HL-60 (cell line): ENCODE results near the gene PER3.

Source experiments
- DNase-seq, 2 experiments: peaks; one replicate each; pipeline ENCODE4 v3.0.0-alpha.2; 2010 to 2020; ENCODE audit warnings: low read depth in 1 of 2, low spot score in 1 of 2
- H3K27ac ChIP-seq: fragments of 250-450 bp; sonication (Bioruptor Pico); replicated peaks from 2 replicates; pipeline ENCODE4 v1.5.1; 2020; ENCODE audit warnings: mild to moderate bottlenecking, moderate library complexity
- H3K27me3 ChIP-seq: fragments of 250-450 bp; sonication (Bioruptor Pico); 2 replicates; pipeline ENCODE4 v1.5.1; 2021; ENCODE audit warnings: mild to moderate bottlenecking, moderate library complexity; ENCODE audit not compliant: insufficient read depth, poor library complexity, severe bottlenecking
- H3K4me3 ChIP-seq: replicated peaks from 2 replicates; pipeline ENCODE4 v1.5.1; 2011; ENCODE audit warnings: mild to moderate bottlenecking, control low read depth, low read length; ENCODE audit not compliant: insufficient read depth
- GABPA ChIP-seq: IDR thresholded peaks from 2 replicates; pipeline ENCODE4 v1.6.1; 2012; ENCODE audit warnings: low read depth
- POLR2AphosphoS5 ChIP-seq: IDR thresholded peaks from 2 replicates; pipeline ENCODE4 v1.6.1; 2012; ENCODE audit warnings: low read depth
- SPI1 ChIP-seq: IDR thresholded peaks from 2 replicates; pipeline ENCODE4 v1.6.1; 2012; ENCODE audit warnings: low read depth, mild to moderate bottlenecking, borderline replicate concordance
- TF ChIP-seq, protein P1 (sequence below): IDR thresholded peaks from one replicate; pipeline ENCODE4 v1.5.1; 2011; ENCODE audit warnings: low read length, control low read depth, inconsistent platforms; ENCODE audit not compliant: insufficient read depth
- TF ChIP-seq, protein P2 (sequence below): IDR thresholded peaks from 2 replicates; pipeline ENCODE4 v1.6.1; 2012; ENCODE audit warnings: low read depth; ENCODE audit not compliant: insufficient replicate concordance

PER3 gene

DNA sequence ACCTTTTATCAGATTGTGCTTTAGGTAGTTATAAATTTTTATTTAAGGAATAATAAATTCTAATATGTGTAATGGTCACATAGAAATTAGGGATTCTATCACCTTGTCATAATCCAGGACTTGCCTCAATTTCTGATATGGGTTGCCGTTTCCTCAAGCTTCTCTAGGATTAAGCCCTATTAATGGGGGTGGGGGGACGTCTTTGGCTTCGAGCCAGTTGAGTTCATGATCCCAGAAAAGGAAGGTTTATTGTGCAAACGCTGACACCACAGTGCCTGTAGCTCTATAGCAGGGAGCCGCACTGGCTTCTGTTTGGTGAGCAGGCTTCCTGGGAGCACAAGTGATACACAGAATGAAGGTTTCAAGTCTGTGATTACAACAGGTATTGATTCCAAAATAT is 35.0 kb upstream of the PER3 start:
- Histone ChIP-seq H3K27me3 (no peaks in the 10 kb centered on the region), H3K4me3 (no peak overlapping the region), H3K27ac (no peak overlapping the region)
- TF ChIP-seq POLR2AphosphoS5, result no peak
- TF ChIP-seq, protein P1, sequence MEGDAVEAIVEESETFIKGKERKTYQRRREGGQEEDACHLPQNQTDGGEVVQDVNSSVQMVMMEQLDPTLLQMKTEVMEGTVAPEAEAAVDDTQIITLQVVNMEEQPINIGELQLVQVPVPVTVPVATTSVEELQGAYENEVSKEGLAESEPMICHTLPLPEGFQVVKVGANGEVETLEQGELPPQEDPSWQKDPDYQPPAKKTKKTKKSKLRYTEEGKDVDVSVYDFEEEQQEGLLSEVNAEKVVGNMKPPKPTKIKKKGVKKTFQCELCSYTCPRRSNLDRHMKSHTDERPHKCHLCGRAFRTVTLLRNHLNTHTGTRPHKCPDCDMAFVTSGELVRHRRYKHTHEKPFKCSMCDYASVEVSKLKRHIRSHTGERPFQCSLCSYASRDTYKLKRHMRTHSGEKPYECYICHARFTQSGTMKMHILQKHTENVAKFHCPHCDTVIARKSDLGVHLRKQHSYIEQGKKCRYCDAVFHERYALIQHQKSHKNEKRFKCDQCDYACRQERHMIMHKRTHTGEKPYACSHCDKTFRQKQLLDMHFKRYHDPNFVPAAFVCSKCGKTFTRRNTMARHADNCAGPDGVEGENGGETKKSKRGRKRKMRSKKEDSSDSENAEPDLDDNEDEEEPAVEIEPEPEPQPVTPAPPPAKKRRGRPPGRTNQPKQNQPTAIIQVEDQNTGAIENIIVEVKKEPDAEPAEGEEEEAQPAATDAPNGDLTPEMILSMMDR, result no peak
- no peak for TF ChIP-seq GABPA
- TF ChIP-seq, protein P2, sequence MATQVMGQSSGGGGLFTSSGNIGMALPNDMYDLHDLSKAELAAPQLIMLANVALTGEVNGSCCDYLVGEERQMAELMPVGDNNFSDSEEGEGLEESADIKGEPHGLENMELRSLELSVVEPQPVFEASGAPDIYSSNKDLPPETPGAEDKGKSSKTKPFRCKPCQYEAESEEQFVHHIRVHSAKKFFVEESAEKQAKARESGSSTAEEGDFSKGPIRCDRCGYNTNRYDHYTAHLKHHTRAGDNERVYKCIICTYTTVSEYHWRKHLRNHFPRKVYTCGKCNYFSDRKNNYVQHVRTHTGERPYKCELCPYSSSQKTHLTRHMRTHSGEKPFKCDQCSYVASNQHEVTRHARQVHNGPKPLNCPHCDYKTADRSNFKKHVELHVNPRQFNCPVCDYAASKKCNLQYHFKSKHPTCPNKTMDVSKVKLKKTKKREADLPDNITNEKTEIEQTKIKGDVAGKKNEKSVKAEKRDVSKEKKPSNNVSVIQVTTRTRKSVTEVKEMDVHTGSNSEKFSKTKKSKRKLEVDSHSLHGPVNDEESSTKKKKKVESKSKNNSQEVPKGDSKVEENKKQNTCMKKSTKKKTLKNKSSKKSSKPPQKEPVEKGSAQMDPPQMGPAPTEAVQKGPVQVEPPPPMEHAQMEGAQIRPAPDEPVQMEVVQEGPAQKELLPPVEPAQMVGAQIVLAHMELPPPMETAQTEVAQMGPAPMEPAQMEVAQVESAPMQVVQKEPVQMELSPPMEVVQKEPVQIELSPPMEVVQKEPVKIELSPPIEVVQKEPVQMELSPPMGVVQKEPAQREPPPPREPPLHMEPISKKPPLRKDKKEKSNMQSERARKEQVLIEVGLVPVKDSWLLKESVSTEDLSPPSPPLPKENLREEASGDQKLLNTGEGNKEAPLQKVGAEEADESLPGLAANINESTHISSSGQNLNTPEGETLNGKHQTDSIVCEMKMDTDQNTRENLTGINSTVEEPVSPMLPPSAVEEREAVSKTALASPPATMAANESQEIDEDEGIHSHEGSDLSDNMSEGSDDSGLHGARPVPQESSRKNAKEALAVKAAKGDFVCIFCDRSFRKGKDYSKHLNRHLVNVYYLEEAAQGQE, result no peak
- no peak for TF ChIP-seq SPI1
- DNase-seq, result no peak

DNA sequence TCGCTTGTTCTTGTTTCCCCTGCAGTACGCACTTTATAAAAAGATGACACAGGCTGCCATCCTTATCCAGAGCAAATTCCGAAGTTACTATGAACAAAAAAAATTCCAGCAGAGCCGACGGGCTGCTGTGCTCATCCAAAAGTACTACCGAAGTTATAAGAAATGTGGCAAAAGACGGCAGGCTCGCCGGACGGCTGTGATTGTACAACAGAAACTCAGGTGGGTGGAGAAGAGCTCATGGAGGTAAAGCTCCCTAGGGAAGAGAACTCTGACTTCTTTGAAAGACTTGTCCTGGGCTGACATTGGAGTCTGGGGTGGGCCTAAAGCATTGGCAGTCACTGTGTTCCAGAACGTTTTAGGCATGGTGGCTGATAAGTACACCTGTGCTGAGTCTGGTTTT is 32.9 kb upstream of the PER3 start:
- DNase-seq, result no peak
- Histone ChIP-seq H3K27me3 (no peaks in the 10 kb centered on the region), H3K4me3 (no peak overlapping the region), H3K27ac (no peak overlapping the region)
- TF ChIP-seq, protein P1, result no peak
- TF ChIP-seq POLR2AphosphoS5, result no peak
- TF ChIP-seq, protein P2, result no peak
- no peak for TF ChIP-seq SPI1
- no peak for TF ChIP-seq GABPA

DNA sequence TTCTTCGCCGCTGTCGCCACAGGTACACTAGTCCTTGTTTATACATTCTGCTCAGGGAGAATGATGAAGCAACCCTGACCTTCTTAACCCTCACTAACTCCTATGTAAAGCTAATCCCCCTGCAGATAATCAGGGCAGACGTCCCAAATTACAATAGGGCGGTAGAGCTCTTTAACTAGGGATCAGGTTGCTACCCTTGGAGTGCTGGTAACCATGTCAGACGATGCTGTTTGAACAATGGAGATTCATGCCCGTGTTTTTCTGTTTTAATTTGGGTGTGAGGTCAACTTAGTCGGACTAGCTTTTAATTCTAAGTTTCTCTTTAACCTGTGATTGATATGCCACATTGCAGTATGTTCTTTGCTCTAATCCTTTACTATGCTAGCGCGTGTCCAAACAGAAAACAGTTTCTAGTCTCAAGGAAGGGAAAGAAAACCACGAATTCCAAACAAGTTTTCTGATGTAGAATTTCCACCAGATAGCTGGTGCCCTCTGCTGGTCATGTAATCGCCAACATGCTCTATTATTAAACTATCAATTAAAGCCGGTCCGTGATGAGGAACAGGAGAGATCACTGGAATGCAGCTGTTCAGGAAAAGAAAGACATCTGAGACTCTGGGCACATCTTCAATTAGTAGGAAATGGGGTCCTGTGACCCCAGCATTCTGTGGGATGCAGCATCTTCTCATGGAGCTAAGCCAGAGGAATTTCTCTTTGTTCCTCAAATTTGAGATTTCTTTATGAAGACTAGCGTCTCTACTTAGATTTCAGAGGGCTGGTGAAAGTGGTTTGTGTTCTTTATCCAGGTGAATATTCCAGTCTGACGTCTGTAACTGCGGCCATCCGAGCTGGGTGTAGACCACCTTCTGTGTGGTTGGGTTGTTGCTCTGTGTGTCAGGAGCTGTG is 31.3 kb upstream of the PER3 start:
- H3K27ac ChIP-seq, result no peak overlapping the region
- TF ChIP-seq, protein P2, result no peak
- TF ChIP-seq, protein P1, result peak; percentile 62
- peak in 1 of 2 experiments; percentile 45 for DNase-seq
- peak overlapping the region; percentile 21 for H3K4me3 ChIP-seq
- no peaks in the 10 kb centered on the region for H3K27me3 ChIP-seq
